ENCODE results near the gene DNAAF8.

- TF ChIP-seq REST (IDR thresholded peaks at IDR 0.05; ENCODE audit: insufficient read depth in 1 of 2, low read depth in 2 of 2, low read length in 2 of 2) (no peak), SIN3A (IDR thresholded peaks at IDR 0.05; ENCODE audit: borderline replicate concordance, insufficient read depth, low read length) (no peak), POLR2AphosphoS5 (IDR thresholded peaks at IDR 0.05; ENCODE audit: low read depth, low read length) (no peak)
These were observed 29.5 kb downstream of the DNAAF8 start for GRCh38 chr16:4763791-4764190.
